Measurements from ENCODE around the gene LDLRAD4. TPM values are rescaled to one million over a fixed set of nuclear protein-coding genes. Genes with fewer than 3 reads are reported as not detected.

LDLRAD4 gene
- total RNA-seq, 1 donor from 2014 or later: 20.4 TPM

DNA sequence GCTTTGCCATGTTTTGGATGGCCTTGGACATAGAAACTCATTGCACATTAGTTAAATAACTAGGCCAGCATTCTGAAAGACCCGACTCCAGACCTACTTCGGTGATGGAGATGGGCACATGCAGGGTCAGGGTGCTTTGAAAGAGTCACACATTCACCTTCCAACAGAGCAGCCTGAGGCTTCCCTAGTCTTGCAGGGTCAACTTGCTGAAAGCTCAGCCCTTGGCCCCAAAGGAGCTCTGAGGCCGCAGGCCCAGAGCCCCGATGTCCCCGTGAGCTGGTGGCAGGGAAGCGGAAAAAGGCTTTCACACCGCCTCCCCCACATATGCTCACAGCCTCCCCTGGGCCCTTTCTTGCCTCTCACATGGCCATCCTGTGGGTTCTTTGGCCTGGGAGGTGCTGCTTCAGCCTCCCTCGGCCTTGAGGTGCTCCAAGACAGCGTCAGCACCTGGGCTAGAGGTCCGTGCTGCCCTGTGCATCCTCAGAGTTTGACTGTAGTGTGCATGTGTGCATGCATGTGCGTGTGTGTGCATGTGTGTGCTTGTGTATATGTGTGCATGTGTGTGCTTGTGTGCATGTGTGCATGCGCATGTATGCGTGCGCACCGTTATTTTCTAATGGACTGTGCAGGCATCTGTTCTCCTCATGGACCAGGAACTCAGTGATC lies 21.6 kb downstream of the LDLRAD4 start:
- H3K27me3 Mint-ChIP-seq (ENCODE audit: unreplicated experiment): peaks cover 18% of the 10 kb centered on the region
- H3K4me1 Mint-ChIP-seq (ENCODE audit: unreplicated experiment): peaks cover 1% of the 10 kb centered on the region
- H3K9me3 Mint-ChIP-seq (ENCODE audit: unreplicated experiment): no peaks in the 10 kb centered on the region
- TF ChIP-seq CTCF (IDR thresholded peaks at IDR 0.05): no peak
- peak; percentile 74 for DNase-seq (ENCODE audit: extremely low spot score, unreplicated experiment)
- no peak overlapping the region for H3K27ac Mint-ChIP-seq (ENCODE audit: unreplicated experiment)
- H3K4me3 Mint-ChIP-seq (ENCODE audit: unreplicated experiment): no peak overlapping the region
- no peaks in the 10 kb centered on the region for H3K36me3 Mint-ChIP-seq (ENCODE audit: unreplicated experiment)

GRCh38 chr18:13241083-13241892 lies 22.7 kb downstream of the LDLRAD4 start:
- Mint-ChIP-seq H3K27me3 (ENCODE audit: unreplicated experiment) (peaks cover 10% of the 10 kb centered on the region), H3K4me3 (ENCODE audit: unreplicated experiment) (no peak overlapping the region), H3K9me3 (ENCODE audit: unreplicated experiment) (no peaks in the 10 kb centered on the region), H3K4me1 (ENCODE audit: unreplicated experiment) (no peaks in the 10 kb centered on the region), H3K36me3 (ENCODE audit: unreplicated experiment) (no peaks in the 10 kb centered on the region), H3K27ac (ENCODE audit: unreplicated experiment) (no peak overlapping the region)
- no peak for TF ChIP-seq CTCF (IDR thresholded peaks at IDR 0.05)
- DNase-seq (ENCODE audit: extremely low spot score, unreplicated experiment): no peak

DNA sequence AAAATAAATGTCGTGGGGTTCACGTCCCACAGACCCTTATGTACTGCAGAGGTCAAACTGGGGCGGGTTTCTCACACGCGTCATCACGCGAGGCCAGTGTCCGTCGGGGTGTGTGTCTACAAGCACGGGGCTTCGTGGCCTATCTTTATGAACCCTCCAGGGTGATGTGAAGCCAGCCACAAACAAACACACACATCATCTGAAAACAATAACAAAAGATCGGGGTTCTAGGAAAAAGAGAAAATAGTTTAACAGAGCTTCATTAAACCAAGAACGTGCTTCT lies 23.3 kb downstream of the LDLRAD4 start:
- no peak overlapping the region for H3K4me3 Mint-ChIP-seq (ENCODE audit: unreplicated experiment)
- H3K4me1 Mint-ChIP-seq (ENCODE audit: unreplicated experiment): no peaks in the 10 kb centered on the region
- H3K36me3 Mint-ChIP-seq (ENCODE audit: unreplicated experiment): no peaks in the 10 kb centered on the region
- DNase-seq (ENCODE audit: extremely low spot score, unreplicated experiment): no peak
- H3K9me3 Mint-ChIP-seq (ENCODE audit: unreplicated experiment): no peaks in the 10 kb centered on the region
- H3K27ac Mint-ChIP-seq (ENCODE audit: unreplicated experiment): no peak overlapping the region
- peaks cover 6% of the 10 kb centered on the region for H3K27me3 Mint-ChIP-seq (ENCODE audit: unreplicated experiment)
- no peak for TF ChIP-seq CTCF (IDR thresholded peaks at IDR 0.05)

DNA sequence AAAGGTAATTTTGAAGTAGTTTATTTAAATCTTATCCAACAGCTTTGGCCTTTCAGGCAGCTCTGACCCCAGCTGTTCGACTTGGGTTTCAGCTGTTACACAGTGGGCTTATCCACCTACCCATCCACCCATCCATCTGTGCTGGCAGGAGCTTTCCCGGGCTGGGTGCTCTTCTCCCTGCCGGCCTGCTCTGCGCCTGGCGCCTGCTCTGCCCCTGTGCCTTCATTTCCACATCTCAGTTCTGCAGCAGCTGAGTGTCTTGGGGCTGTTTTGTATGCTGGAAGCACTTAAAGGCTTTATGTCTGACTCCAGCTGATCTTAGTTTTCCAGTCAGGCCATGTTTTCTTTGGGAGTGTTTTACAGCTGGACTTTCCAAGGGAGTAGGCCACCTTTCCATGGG lies 24.2 kb downstream of the LDLRAD4 start:
- Mint-ChIP-seq H3K27ac (ENCODE audit: unreplicated experiment) (no peak overlapping the region), H3K4me3 (ENCODE audit: unreplicated experiment) (no peak overlapping the region), H3K9me3 (ENCODE audit: unreplicated experiment) (no peaks in the 10 kb centered on the region), H3K27me3 (ENCODE audit: unreplicated experiment) (no peaks in the 10 kb centered on the region), H3K36me3 (ENCODE audit: unreplicated experiment) (no peaks in the 10 kb centered on the region), H3K4me1 (ENCODE audit: unreplicated experiment) (no peaks in the 10 kb centered on the region)
- no peak for DNase-seq (ENCODE audit: extremely low spot score, unreplicated experiment)
- TF ChIP-seq CTCF (IDR thresholded peaks at IDR 0.05): no peak

- H3K9me3 Mint-ChIP-seq (ENCODE audit: unreplicated experiment): no peaks in the 10 kb centered on the region
- H3K4me1 Mint-ChIP-seq (ENCODE audit: unreplicated experiment): no peaks in the 10 kb centered on the region
- H3K27ac Mint-ChIP-seq (ENCODE audit: unreplicated experiment): no peak overlapping the region
- DNase-seq (ENCODE audit: extremely low spot score, unreplicated experiment): no peak
- H3K4me3 Mint-ChIP-seq (ENCODE audit: unreplicated experiment): no peak overlapping the region
- no peaks in the 10 kb centered on the region for H3K36me3 Mint-ChIP-seq (ENCODE audit: unreplicated experiment)
- no peak for TF ChIP-seq CTCF (IDR thresholded peaks at IDR 0.05)
- H3K27me3 Mint-ChIP-seq (ENCODE audit: unreplicated experiment): no peaks in the 10 kb centered on the region
Observed at GRCh38 chr18:13243363-13243762, 24.8 kb downstream of the LDLRAD4 start.
